Sigmoid colon (tissue), 7 donors: ENCODE measurements around the gene LENG9. TPM values are rescaled to one million over a fixed set of nuclear protein-coding genes. Genes with fewer than 3 reads are reported as not detected.

Source experiments
- DNase-seq: peaks from one replicate; pipeline ENCODE4 v3.0.0-alpha.2; 2019
- H3K27ac ChIP-seq, 4 donors: fragments of 200-600 bp; sonication (generic); one replicate each; pipeline ENCODE4 v1.5.1; 2016 to 2019; ENCODE audit warnings: mild to moderate bottlenecking in 1 of 4
- H3K27me3 ChIP-seq, 3 donors: fragments of 200-600 bp; sonication (generic); one replicate each; pipeline ENCODE4 v1.5.1; 2019; ENCODE audit warnings: mild to moderate bottlenecking in 1 of 3
- H3K36me3 ChIP-seq, 4 donors: fragments of 200-600 bp; sonication (generic); one replicate each; pipeline ENCODE4 v1.5.1; 2016 to 2019
- H3K4me1 ChIP-seq, 4 donors: fragments of 200-600 bp; sonication (generic); one replicate each; pipeline ENCODE4 v1.5.1; 2017 to 2019
- H3K4me3 ChIP-seq, 4 donors: fragments of 200-600 bp; sonication (generic); one replicate each; pipeline ENCODE4 v1.5.1; 2017 to 2019; ENCODE audit warnings: mild to moderate bottlenecking in 2 of 4, moderate library complexity in 1 of 4
- H3K9me3 ChIP-seq, 4 donors: fragments of 200-600 bp in 3 of 4; sonication (generic) in 3 of 4; one replicate each; pipeline versions ENCODE4 v1.5.1 to v1.6.1; 2013 to 2019
- CTCF ChIP-seq, 4 experiments: fragments of 450-650 bp in 3 of 4; fragments of 200-600 bp in 1 of 4; IDR thresholded peaks; one replicate each; pipeline ENCODE4 v1.5.1; 2016 to 2019; ENCODE audit warnings: antibody characterized with exemption in 4 of 4, mild to moderate bottlenecking in 3 of 4, moderate library complexity in 2 of 4
- EP300 ChIP-seq, 4 donors: sonication (generic); formaldehyde crosslinking; IDR thresholded peaks; one replicate each; pipeline ENCODE4 v1.6.1; 2017; ENCODE audit warnings: antibody characterized with exemption in 4 of 4
- POLR2A ChIP-seq, 2 donors: fragments of 450-650 bp; IDR thresholded peaks; one replicate each; pipeline ENCODE4 v1.6.1; 2016; ENCODE audit warnings: antibody characterized with exemption in 2 of 2, mild to moderate bottlenecking in 2 of 2, moderate library complexity in 2 of 2
- POLR2AphosphoS5 ChIP-seq, 4 donors: sonication (generic); formaldehyde crosslinking; IDR thresholded peaks; one replicate each; pipeline ENCODE4 v1.6.1; 2017; ENCODE audit warnings: antibody characterized with exemption in 4 of 4
- WGBS, 2 donors: extraction: QIAGEN DNeasy Blood & Tissue Kit; methylation state at CpG; one replicate each; pipeline ENCODE4 v1.1.7; 2013; 5-methylcytosine and 5-hydroxymethylcytosine counted together
- intact Hi-C: fragments of 100-400 bp; cut with DNase I; formaldehyde crosslinking; loops from one replicate; pipeline ENCODE4 v1.15.1; 2023
- polyA plus RNA-seq, 3 donors: library from polyadenylated mRNA; stranded (reverse); fragments of 200-250 nt; gene quantifications; one replicate each; pipeline ENCODE4 v1.2.3, GENCODE V29; 2013
- total RNA-seq, 4 donors: library from RNA; depleted of rRNA; stranded (reverse); fragments of >200 nt; gene quantifications; one replicate each; pipeline ENCODE4 v1.1.0, GENCODE V29; 2016
- donor health status: healthy with polysubstance abuse.
- donor health status: Bipolar disorder and iron deficiency.
- donor health status: healthy.

The LENG9 gene
- total and polyA plus RNA-seq, 7 donors, result 2.5 to 14.8 (median 7.8) TPM

- 77 to 85% methylated on average over 10 of the region's 10 CpGs for WGBS, 2 donors
- Histone ChIP-seq H3K27ac (no peak overlapping the region), H3K27me3 (peaks cover 0 to 16% (median 0%) of the 10 kb centered on the region in 3 donors), H3K36me3 (no peaks in the 10 kb centered on the region), H3K4me3 (no peak overlapping the region), H3K9me3 (no peaks in the 10 kb centered on the region), H3K4me1 (no peaks in the 10 kb centered on the region)
- DNase-seq, result no peak
- TF ChIP-seq POLR2AphosphoS5 (IDR thresholded peaks at IDR 0.05), result no peak
- no peak for TF ChIP-seq EP300 (IDR thresholded peaks at IDR 0.05)
- no peak for TF ChIP-seq POLR2A (IDR thresholded peaks at IDR 0.05)
- no peak for TF ChIP-seq CTCF (IDR thresholded peaks at IDR 0.05)
- intact Hi-C loops, result loop anchor here (10.0 kb wide), 1 partner anchor 190 kb away; no protein-coding TSS in a partner anchor
Observed at GRCh38 chr19:54484451-54484850, 20.9 kb upstream of the LENG9 start.

- WGBS, 2 donors, result 40 to 47% methylated on average over 3 of the region's 3 CpGs
Observed at GRCh38 chr19:54482889-54483288, 19.3 kb upstream of the LENG9 start.

GRCh38 chr19:54481326-54481930 lies 17.9 kb upstream of the LENG9 start:
- TF ChIP-seq CTCF (IDR thresholded peaks at IDR 0.05) (peak in 3 of 4 experiments; percentile 26 to 49 (median 36)), POLR2AphosphoS5 (IDR thresholded peaks at IDR 0.05) (no peak)
- no peak overlapping the region for H3K4me3 ChIP-seq
- no peaks in the 10 kb centered on the region for H3K36me3 ChIP-seq
- no peaks in the 10 kb centered on the region for H3K9me3 ChIP-seq
- H3K27me3 ChIP-seq, result peaks cover 0 to 33% (median 0%) of the 10 kb centered on the region in 3 donors
- 10 to 12% methylated on average over 16 of the region's 16 CpGs for WGBS, 2 donors
- no peak for DNase-seq
- H3K4me1 ChIP-seq, result no peaks in the 10 kb centered on the region
- no peak overlapping the region for H3K27ac ChIP-seq
- intact Hi-C loops, result loop anchor here (10.0 kb wide), 1 partner anchor 193 kb away; no protein-coding TSS in a partner anchor

More at GRCh38 chr19:54482889-54483288, 19.3 kb upstream of the LENG9 start:
- intact Hi-C loops, result loop anchor here (10.0 kb wide), 1 partner anchor 192 kb away; no protein-coding TSS in a partner anchor
- no peak for DNase-seq
- peaks cover 0 to 30% (median 0%) of the 10 kb centered on the region in 3 donors for H3K27me3 ChIP-seq
- no peaks in the 10 kb centered on the region for H3K36me3 ChIP-seq
- no peaks in the 10 kb centered on the region for H3K4me1 ChIP-seq
- H3K4me3 ChIP-seq, result no peak overlapping the region
- TF ChIP-seq CTCF (IDR thresholded peaks at IDR 0.05) (no peak), EP300 (IDR thresholded peaks at IDR 0.05) (no peak), POLR2AphosphoS5 (IDR thresholded peaks at IDR 0.05) (no peak), POLR2A (IDR thresholded peaks at IDR 0.05) (no peak)
- H3K27ac ChIP-seq, result no peak overlapping the region
- no peaks in the 10 kb centered on the region for H3K9me3 ChIP-seq

- intact Hi-C loops, result loop anchor here (10.0 kb wide), 1 partner anchor 195 kb away; no protein-coding TSS in a partner anchor
- 62 to 68% methylated on average over 2 of the region's 2 CpGs for WGBS, 2 donors
- H3K9me3 ChIP-seq, result no peaks in the 10 kb centered on the region
- TF ChIP-seq EP300 (IDR thresholded peaks at IDR 0.05) (no peak), CTCF (IDR thresholded peaks at IDR 0.05) (no peak), POLR2AphosphoS5 (IDR thresholded peaks at IDR 0.05) (no peak), POLR2A (IDR thresholded peaks at IDR 0.05) (no peak)
- peaks cover 0 to 35% (median 0%) of the 10 kb centered on the region in 3 donors for H3K27me3 ChIP-seq
- no peak overlapping the region for H3K4me3 ChIP-seq
- no peak overlapping the region for H3K27ac ChIP-seq
- no peaks in the 10 kb centered on the region for H3K36me3 ChIP-seq
- no peaks in the 10 kb centered on the region for H3K4me1 ChIP-seq
- DNase-seq, result no peak
Observed at GRCh38 chr19:54480051-54480450, 16.5 kb upstream of the LENG9 start.
